Measurements from ENCODE around the gene ALAS1. TPM values are rescaled to one million over a fixed set of nuclear protein-coding genes. Genes with fewer than 3 reads are reported as not detected.

Gene ALAS1
- total and polyA plus RNA-seq, 4 donors, result 38.7 to 85.1 (median 57.2) TPM

DNA sequence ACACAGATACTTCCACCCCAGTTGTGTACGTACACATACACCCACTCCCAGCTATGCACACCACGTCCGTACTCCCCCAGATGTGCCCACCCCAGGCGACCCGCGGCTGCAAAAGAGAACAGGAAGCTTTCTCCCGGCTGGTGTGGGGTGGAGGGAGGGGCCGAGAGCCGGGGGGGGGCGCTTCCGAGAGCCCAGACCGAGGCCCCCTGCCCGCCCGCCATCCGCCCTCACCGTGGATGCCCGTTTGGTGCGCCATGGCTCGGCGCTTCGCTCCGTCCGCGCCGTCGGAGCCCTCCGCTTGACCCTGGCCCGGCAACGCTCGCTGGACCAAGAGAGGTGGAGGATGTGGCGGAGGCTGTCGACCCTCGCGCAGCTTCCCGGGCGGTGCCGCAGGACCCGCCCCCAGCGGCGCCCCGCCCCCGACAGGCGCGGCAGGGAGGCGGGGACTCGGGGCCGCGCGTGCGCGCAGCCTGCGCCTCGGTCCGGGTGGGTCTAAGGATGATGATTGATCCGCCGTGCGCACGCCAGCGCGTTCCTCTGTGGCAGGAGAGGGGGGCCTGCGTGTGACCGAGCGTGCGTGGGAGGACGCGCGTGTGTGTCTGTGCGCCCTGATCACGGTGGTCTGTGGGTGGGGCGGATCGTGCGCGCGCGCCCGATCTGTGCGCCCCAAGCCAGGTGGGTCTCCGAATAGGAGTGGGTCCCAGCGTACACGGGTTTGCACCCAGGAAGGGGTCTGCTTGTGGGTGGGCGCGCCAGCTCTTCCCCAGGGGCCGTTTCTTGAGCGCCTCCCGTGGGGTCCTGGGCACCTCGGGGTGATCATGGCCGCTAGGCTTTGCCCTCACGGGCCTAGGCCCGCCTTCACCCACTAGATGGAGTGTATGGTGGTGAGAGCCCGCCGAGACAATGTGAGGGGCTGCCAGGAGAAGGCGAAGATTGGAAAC, 41.1 kb downstream of the ALAS1 start, which contains the start of gene TWF2:
TWF2 (minus strand) TSS at position 398 of the 941 bp plus-strand sequence; CDS start at position 256, 142 bp downstream.
- peaks cover 0 to 14% (median 4%) of the 10 kb centered on the region in 4 donors for H3K36me3 ChIP-seq (ENCODE audit: control insufficient read depth in 4 of 4, insufficient read depth in 4 of 4, low read length in 4 of 4)
- DNase-seq (peak; percentile 85 to 91 (median 87)), ATAC-seq (ENCODE audit: insufficient read depth, low FRiP score) (peak; percentile 90)
- peak; percentile 4 for TF ChIP-seq CTCF (IDR thresholded peaks at IDR 0.05; ENCODE audit: control extremely low read depth, extremely low read depth)
- H3K4me3 ChIP-seq, result peak within 1 kb of the TSS; percentile 93
- 0 to 1% methylated on average over 80 to 92 of the region's 92 CpGs for WGBS, 2 donors
- peak within 1 kb of the TSS; percentile 74 to 82 for H3K27ac ChIP-seq (ENCODE audit: low read depth in 1 of 2, low read length in 1 of 2)
- H3K9ac ChIP-seq (ENCODE audit: insufficient read depth in 1 of 2, low read length in 2 of 2), result peak within 1 kb of the TSS; percentile 48 to 66
- H3K27me3 ChIP-seq (ENCODE audit: control insufficient read depth in 3 of 3, insufficient read depth in 3 of 3, low read length in 2 of 3), result no peaks in the 10 kb centered on the region
- H3K9me3 ChIP-seq (ENCODE audit: control insufficient read depth in 4 of 4, insufficient read depth in 3 of 4, low read length in 3 of 4), result peaks cover 0 to 3% (median 0%) of the 10 kb centered on the region in 4 donors
- peaks cover 6 to 29% (median 17%) of the 10 kb centered on the region in 5 donors for H3K4me1 ChIP-seq (ENCODE audit: control insufficient read depth in 5 of 5, insufficient read depth in 5 of 5, low read length in 5 of 5)

DNA sequence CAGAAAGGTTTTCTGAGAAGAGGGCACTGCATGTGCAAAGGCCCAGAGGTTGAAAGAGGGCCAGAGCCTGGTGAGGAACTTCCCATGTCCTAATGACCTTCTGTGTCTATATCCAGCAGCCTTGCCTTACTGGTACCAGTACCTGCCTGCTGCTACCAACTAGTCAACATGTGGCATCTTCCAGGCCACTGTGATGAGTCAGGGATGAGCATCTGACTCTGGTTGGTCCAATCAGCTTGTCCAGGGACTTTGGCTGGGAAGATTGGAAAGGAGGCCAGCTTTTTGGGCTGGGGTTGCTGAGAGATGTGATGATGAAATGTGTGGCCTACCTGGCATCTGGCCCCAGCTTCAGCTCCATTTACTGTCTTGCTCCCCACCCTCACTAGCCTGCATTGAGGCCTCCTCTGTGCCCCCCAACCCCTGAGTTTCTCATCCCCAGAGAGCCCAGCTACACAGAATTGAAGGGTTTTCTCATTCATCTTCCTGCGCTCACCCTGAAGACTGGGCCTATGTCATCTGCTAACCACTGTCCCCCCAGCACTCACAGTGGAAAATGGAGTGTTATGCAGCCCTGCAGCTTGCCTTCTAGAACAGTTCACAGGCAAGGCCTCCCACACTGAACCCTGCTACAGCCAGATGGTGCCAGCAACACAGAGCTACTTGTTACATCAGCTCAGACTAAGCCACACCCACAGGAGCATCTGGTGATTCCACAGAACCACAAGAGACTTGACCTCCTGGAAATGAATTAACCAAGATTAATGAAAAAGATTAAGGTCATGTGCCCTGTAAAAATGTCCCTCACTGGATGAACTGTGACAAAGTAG, 42.3 kb downstream of the ALAS1 start:
- 98 to 100% methylated on average over 1 of the region's 1 CpG for WGBS, 2 donors
- Histone ChIP-seq H3K4me3 (no peak overlapping the region), H3K27ac (ENCODE audit: low read depth in 1 of 2, low read length in 1 of 2) (peak overlapping the region; percentile 1 to 79), H3K9me3 (ENCODE audit: control insufficient read depth in 4 of 4, insufficient read depth in 3 of 4, low read length in 3 of 4) (peaks cover 0 to 3% (median 0%) of the 10 kb centered on the region in 4 donors), H3K27me3 (ENCODE audit: control insufficient read depth in 3 of 3, insufficient read depth in 3 of 3, low read length in 2 of 3) (no peaks in the 10 kb centered on the region), H3K4me1 (ENCODE audit: control insufficient read depth in 5 of 5, insufficient read depth in 5 of 5, low read length in 5 of 5) (peaks cover 6 to 37% (median 21%) of the 10 kb centered on the region in 5 donors), H3K9ac (ENCODE audit: insufficient read depth in 1 of 2, low read length in 2 of 2) (no peak overlapping the region), H3K36me3 (ENCODE audit: control insufficient read depth in 4 of 4, insufficient read depth in 4 of 4, low read length in 4 of 4) (peaks cover 0 to 3% (median 1%) of the 10 kb centered on the region in 4 donors)
- no peak for TF ChIP-seq CTCF (IDR thresholded peaks at IDR 0.05; ENCODE audit: control extremely low read depth, extremely low read depth)
- DNase-seq, result peak in 1 of 3 donors; percentile 49
- no peak for ATAC-seq (ENCODE audit: insufficient read depth, low FRiP score)

GRCh38 chr3:52240886-52241370, 43.0 kb downstream of the ALAS1 start:
- 88 to 95% methylated on average over 4 of the region's 4 CpGs for WGBS, 2 donors
- Histone ChIP-seq H3K27ac (ENCODE audit: low read depth in 1 of 2, low read length in 1 of 2) (no peak overlapping the region), H3K4me1 (ENCODE audit: control insufficient read depth in 5 of 5, insufficient read depth in 5 of 5, low read length in 5 of 5) (peaks cover 6 to 37% (median 23%) of the 10 kb centered on the region in 5 donors), H3K36me3 (ENCODE audit: control insufficient read depth in 4 of 4, insufficient read depth in 4 of 4, low read length in 4 of 4) (no peaks in the 10 kb centered on the region), H3K9me3 (ENCODE audit: control insufficient read depth in 4 of 4, insufficient read depth in 3 of 4, low read length in 3 of 4) (peaks cover 0 to 3% (median 0%) of the 10 kb centered on the region in 4 donors), H3K27me3 (ENCODE audit: control insufficient read depth in 3 of 3, insufficient read depth in 3 of 3, low read length in 2 of 3) (no peaks in the 10 kb centered on the region), H3K4me3 (no peak overlapping the region), H3K9ac (ENCODE audit: insufficient read depth in 1 of 2, low read length in 2 of 2) (no peak overlapping the region)
- no peak for TF ChIP-seq CTCF (IDR thresholded peaks at IDR 0.05; ENCODE audit: control extremely low read depth, extremely low read depth)
- DNase-seq (no peak), ATAC-seq (ENCODE audit: insufficient read depth, low FRiP score) (no peak)

Measured in lung (tissue), 12 donors.